Liver (tissue), 9 donors: ENCODE measurements around the gene GRIN2A. TPM values are rescaled to one million over a fixed set of nuclear protein-coding genes. Genes with fewer than 3 reads are reported as not detected.

Experiments used
- DNase-seq: peaks from one replicate; pipeline ENCODE4 v3.0.0-alpha.2; 2017; ENCODE audit warnings: low spot score
- H3K27ac ChIP-seq, 2 donors: one replicate each; pipeline ENCODE4 v1.7.0; 2013; ENCODE audit warnings: inconsistent platforms in 2 of 2, low read length in 2 of 2, control low read depth in 1 of 2, low read depth in 1 of 2, mild to moderate bottlenecking in 1 of 2
- H3K27me3 ChIP-seq, 4 donors: one replicate each; pipeline versions ENCODE4 v1.6.1 to v1.7.0; 2013; ENCODE audit warnings: low read length in 3 of 4, inconsistent platforms in 1 of 4, mild to moderate bottlenecking in 1 of 4, moderate library complexity in 1 of 4; ENCODE audit not compliant: control insufficient read depth in 4 of 4, insufficient read depth in 4 of 4
- H3K36me3 ChIP-seq, 4 donors: one replicate each; pipeline versions ENCODE4 v1.6.1 to v1.7.0; 2013; ENCODE audit warnings: low read length in 3 of 4, mild to moderate bottlenecking in 3 of 4, low read depth in 1 of 4, moderate library complexity in 1 of 4; ENCODE audit not compliant: control insufficient read depth in 4 of 4, insufficient read depth in 3 of 4
- H3K4me1 ChIP-seq, 4 donors: one replicate each; pipeline versions ENCODE4 v1.6.1 to v1.7.0; 2013; ENCODE audit warnings: low read length in 3 of 4, mild to moderate bottlenecking in 3 of 4, moderate library complexity in 1 of 4; ENCODE audit not compliant: control insufficient read depth in 4 of 4, insufficient read depth in 4 of 4
- H3K4me3 ChIP-seq, 3 donors: one replicate each; pipeline versions ENCODE4 v1.6.1 to v1.7.0; 2013; ENCODE audit warnings: low read length in 3 of 3, control low read depth in 1 of 3, low read depth in 1 of 3, mild to moderate bottlenecking in 1 of 3
- H3K9ac ChIP-seq, 2 donors: one replicate each; pipeline ENCODE4 v1.7.0; 2013; ENCODE audit warnings: low read length in 2 of 2, mild to moderate bottlenecking in 2 of 2, moderate library complexity in 2 of 2, control low read depth in 1 of 2, low read depth in 1 of 2
- H3K9me3 ChIP-seq, 4 donors: one replicate each; pipeline versions ENCODE4 v1.6.1 to v1.7.0; 2013; ENCODE audit warnings: low read length in 3 of 4; ENCODE audit not compliant: control insufficient read depth in 4 of 4
- EGR1 ChIP-seq, 2 donors: IDR thresholded peaks; 2 replicates each; pipeline ENCODE4 v1.6.1; 2016 to 2018; ENCODE audit warnings: antibody characterized with exemption in 2 of 2, low read depth in 2 of 2
- FOXA1 ChIP-seq: IDR thresholded peaks from 2 replicates; pipeline ENCODE4 v1.6.1; 2016; ENCODE audit warnings: antibody characterized with exemption
- FOXA2 ChIP-seq: IDR thresholded peaks from 2 replicates; pipeline ENCODE4 v1.6.1; 2016; ENCODE audit warnings: antibody characterized with exemption
- GABPA ChIP-seq, 2 donors: IDR thresholded peaks in 1 of 2; conservative IDR thresholded peaks in 1 of 2; 2 replicates each; pipeline ENCODE4 v1.6.1; 2016; ENCODE audit warnings: antibody characterized with exemption in 2 of 2, mild to moderate bottlenecking in 1 of 2, moderate library complexity in 1 of 2
- HNF4G ChIP-seq: IDR thresholded peaks from 2 replicates; pipeline ENCODE4 v1.6.1; 2016; ENCODE audit warnings: antibody characterized with exemption
- JUND ChIP-seq, 2 donors: IDR thresholded peaks; 2 replicates each; pipeline ENCODE4 v1.6.1; 2016; ENCODE audit warnings: antibody characterized with exemption in 2 of 2
- NR2F2 ChIP-seq: IDR thresholded peaks from 2 replicates; pipeline ENCODE4 v1.6.1; 2016; ENCODE audit warnings: antibody characterized with exemption
- RAD21 ChIP-seq, 2 donors: IDR thresholded peaks; 2 replicates each; pipeline ENCODE4 v1.6.1; 2016; ENCODE audit warnings: antibody characterized with exemption in 2 of 2, mild to moderate bottlenecking in 2 of 2
- RXRA ChIP-seq, 2 donors: IDR thresholded peaks; 2 replicates each; pipeline ENCODE4 v1.6.1; 2017 to 2018; ENCODE audit warnings: antibody characterized with exemption in 2 of 2, mild to moderate bottlenecking in 1 of 2
- SP1 ChIP-seq: IDR thresholded peaks from 2 replicates; pipeline ENCODE4 v1.6.1; 2018; ENCODE audit warnings: antibody characterized with exemption, mild to moderate bottlenecking
- TAF1 ChIP-seq: conservative IDR thresholded peaks from 2 replicates; pipeline ENCODE4 v1.6.1; 2016; ENCODE audit warnings: antibody characterized with exemption, mild to moderate bottlenecking
- YY1 ChIP-seq: IDR thresholded peaks from 2 replicates; pipeline ENCODE4 v1.6.1; 2016; ENCODE audit warnings: antibody characterized with exemption, mild to moderate bottlenecking
- WGBS: extraction: QIAGEN DNeasy Blood & Tissue Kit; methylation state at CpG from one replicate; pipeline ENCODE4 v1.1.7; 2013; 5-methylcytosine and 5-hydroxymethylcytosine counted together
- polyA plus RNA-seq, 2 donors: library from polyadenylated mRNA; stranded (reverse) in 1 of 2; unstranded in 1 of 2; fragments of 200-250 nt in 1 of 2; fragments of >200 nt in 1 of 2; fragmentation: Nextera tagmentation in 1 of 2; extraction: Ambion mirVana in 1 of 2; gene quantifications; one replicate each; pipeline versions ENCODE4 v1.2.1 to v1.2.3, GENCODE V29; 2013 to 2015
- total RNA-seq, 2 donors: library from RNA; depleted of rRNA; stranded (reverse); fragments of >200 nt; gene quantifications; one replicate each; pipeline ENCODE4 v1.2.3, GENCODE V29; 2014
- TF ChIP-seq, protein P1 (sequence below): IDR thresholded peaks from 2 replicates; pipeline ENCODE4 v1.6.1; 2016; ENCODE audit warnings: antibody characterized with exemption
- TF ChIP-seq, protein P2 (sequence below): fragments of 150-350 bp; IDR thresholded peaks from 2 replicates; pipeline ENCODE4 v1.5.1; 2017; ENCODE audit warnings: improper control_type of control experiment, low read depth, low read length; ENCODE audit not compliant: missing input control
- TF ChIP-seq, protein P3 (sequence below): IDR thresholded peaks from 2 replicates; pipeline ENCODE4 v1.6.1; 2016; ENCODE audit warnings: antibody characterized with exemption, mild to moderate bottlenecking
- TF ChIP-seq, protein P4 (sequence below): IDR thresholded peaks from 2 replicates; pipeline ENCODE4 v1.6.1; 2016; ENCODE audit warnings: antibody characterized with exemption
- TF ChIP-seq, protein P5 (sequence below): IDR thresholded peaks from 2 replicates; pipeline ENCODE4 v1.6.1; 2016; ENCODE audit warnings: antibody characterized with exemption
- donor health status: healthy.
- donor health status: healthy.
- donor health status: healthy.
- donor health status: healthy.
- donor health status: healthy.

The GRIN2A gene
- total and polyA plus RNA-seq, 4 donors: under 0.01 to 0.08 (median 0.07) TPM; not detected in 1

DNA sequence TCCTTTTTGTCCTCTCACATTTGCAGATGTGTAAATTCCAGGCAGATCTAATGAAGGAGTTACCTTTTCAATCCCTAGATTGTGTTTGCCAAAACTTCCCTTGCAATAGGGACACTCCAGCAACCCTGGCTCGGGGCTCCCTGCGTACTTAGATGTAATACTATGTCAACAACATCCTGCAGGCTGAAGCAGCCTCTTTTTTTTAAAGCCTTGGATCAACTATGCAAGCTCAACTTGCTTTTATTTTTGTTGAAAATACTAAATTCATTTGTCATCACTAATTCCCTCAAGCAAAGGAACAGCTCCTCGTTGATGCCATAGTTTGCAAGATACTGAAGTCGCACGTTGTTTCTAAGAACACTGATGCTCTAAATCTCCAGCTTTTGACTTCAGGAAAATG lies 59.1 kb downstream of the GRIN2A start (continued):
- TF ChIP-seq, protein P1, sequence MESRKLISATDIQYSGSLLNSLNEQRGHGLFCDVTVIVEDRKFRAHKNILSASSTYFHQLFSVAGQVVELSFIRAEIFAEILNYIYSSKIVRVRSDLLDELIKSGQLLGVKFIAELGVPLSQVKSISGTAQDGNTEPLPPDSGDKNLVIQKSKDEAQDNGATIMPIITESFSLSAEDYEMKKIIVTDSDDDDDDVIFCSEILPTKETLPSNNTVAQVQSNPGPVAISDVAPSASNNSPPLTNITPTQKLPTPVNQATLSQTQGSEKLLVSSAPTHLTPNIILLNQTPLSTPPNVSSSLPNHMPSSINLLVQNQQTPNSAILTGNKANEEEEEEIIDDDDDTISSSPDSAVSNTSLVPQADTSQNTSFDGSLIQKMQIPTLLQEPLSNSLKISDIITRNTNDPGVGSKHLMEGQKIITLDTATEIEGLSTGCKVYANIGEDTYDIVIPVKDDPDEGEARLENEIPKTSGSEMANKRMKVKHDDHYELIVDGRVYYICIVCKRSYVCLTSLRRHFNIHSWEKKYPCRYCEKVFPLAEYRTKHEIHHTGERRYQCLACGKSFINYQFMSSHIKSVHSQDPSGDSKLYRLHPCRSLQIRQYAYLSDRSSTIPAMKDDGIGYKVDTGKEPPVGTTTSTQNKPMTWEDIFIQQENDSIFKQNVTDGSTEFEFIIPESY: no peak

DNA sequence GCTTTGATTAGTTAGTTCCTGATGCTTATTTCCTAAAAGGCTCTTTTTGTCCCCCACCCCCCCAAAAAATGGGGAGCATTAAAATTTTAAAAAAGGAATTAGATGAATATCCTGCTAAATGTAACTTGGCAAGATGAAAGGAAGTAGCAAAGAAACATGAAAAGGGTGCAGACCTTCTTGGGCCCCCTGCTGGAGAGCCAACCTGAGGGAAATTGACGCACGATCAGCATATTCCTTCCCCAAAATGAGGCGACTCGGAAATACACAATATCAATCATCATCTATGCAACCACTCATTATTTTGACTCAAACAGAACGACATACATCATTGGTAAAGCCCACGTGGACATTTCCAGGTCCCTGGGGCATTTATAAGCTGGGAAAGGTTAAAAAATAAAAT lies 59.7 kb downstream of the GRIN2A start:
- Histone ChIP-seq H3K27me3 (peaks cover 0 to 5% (median 1%) of the 10 kb centered on the region in 4 donors), H3K4me1 (no peaks in the 10 kb centered on the region), H3K9me3 (peaks cover 0 to 3% (median 0%) of the 10 kb centered on the region in 4 donors), H3K27ac (no peak overlapping the region), H3K9ac (no peak overlapping the region), H3K36me3 (no peaks in the 10 kb centered on the region), H3K4me3 (no peak overlapping the region)
- no peak for DNase-seq
- no peak for TF ChIP-seq GABPA (IDR thresholded peaks at IDR 0.05 in 1 of 2, conservative IDR thresholded peaks at IDR 0.05 in 1 of 2)
- TF ChIP-seq, protein P2, sequence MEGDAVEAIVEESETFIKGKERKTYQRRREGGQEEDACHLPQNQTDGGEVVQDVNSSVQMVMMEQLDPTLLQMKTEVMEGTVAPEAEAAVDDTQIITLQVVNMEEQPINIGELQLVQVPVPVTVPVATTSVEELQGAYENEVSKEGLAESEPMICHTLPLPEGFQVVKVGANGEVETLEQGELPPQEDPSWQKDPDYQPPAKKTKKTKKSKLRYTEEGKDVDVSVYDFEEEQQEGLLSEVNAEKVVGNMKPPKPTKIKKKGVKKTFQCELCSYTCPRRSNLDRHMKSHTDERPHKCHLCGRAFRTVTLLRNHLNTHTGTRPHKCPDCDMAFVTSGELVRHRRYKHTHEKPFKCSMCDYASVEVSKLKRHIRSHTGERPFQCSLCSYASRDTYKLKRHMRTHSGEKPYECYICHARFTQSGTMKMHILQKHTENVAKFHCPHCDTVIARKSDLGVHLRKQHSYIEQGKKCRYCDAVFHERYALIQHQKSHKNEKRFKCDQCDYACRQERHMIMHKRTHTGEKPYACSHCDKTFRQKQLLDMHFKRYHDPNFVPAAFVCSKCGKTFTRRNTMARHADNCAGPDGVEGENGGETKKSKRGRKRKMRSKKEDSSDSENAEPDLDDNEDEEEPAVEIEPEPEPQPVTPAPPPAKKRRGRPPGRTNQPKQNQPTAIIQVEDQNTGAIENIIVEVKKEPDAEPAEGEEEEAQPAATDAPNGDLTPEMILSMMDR: no peak
- TF ChIP-seq YY1: no peak
- no peak for TF ChIP-seq JUND (IDR thresholded peaks at IDR 0.05)
- no peak for TF ChIP-seq RXRA (IDR thresholded peaks at IDR 0.05)
- TF ChIP-seq SP1: no peak
- TF ChIP-seq EGR1 (IDR thresholded peaks at IDR 0.05; ENCODE audit: low read depth in 2 of 2): no peak
- no peak for TF ChIP-seq RAD21 (IDR thresholded peaks at IDR 0.05)
- TF ChIP-seq NR2F2: no peak
- TF ChIP-seq, protein P3, sequence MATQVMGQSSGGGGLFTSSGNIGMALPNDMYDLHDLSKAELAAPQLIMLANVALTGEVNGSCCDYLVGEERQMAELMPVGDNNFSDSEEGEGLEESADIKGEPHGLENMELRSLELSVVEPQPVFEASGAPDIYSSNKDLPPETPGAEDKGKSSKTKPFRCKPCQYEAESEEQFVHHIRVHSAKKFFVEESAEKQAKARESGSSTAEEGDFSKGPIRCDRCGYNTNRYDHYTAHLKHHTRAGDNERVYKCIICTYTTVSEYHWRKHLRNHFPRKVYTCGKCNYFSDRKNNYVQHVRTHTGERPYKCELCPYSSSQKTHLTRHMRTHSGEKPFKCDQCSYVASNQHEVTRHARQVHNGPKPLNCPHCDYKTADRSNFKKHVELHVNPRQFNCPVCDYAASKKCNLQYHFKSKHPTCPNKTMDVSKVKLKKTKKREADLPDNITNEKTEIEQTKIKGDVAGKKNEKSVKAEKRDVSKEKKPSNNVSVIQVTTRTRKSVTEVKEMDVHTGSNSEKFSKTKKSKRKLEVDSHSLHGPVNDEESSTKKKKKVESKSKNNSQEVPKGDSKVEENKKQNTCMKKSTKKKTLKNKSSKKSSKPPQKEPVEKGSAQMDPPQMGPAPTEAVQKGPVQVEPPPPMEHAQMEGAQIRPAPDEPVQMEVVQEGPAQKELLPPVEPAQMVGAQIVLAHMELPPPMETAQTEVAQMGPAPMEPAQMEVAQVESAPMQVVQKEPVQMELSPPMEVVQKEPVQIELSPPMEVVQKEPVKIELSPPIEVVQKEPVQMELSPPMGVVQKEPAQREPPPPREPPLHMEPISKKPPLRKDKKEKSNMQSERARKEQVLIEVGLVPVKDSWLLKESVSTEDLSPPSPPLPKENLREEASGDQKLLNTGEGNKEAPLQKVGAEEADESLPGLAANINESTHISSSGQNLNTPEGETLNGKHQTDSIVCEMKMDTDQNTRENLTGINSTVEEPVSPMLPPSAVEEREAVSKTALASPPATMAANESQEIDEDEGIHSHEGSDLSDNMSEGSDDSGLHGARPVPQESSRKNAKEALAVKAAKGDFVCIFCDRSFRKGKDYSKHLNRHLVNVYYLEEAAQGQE: no peak
- TF ChIP-seq, protein P4, sequence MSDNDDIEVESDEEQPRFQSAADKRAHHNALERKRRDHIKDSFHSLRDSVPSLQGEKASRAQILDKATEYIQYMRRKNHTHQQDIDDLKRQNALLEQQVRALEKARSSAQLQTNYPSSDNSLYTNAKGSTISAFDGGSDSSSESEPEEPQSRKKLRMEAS: no peak
- TF ChIP-seq TAF1: no peak
- WGBS: 23% methylated on average over 6 of the region's 6 CpGs

DNA sequence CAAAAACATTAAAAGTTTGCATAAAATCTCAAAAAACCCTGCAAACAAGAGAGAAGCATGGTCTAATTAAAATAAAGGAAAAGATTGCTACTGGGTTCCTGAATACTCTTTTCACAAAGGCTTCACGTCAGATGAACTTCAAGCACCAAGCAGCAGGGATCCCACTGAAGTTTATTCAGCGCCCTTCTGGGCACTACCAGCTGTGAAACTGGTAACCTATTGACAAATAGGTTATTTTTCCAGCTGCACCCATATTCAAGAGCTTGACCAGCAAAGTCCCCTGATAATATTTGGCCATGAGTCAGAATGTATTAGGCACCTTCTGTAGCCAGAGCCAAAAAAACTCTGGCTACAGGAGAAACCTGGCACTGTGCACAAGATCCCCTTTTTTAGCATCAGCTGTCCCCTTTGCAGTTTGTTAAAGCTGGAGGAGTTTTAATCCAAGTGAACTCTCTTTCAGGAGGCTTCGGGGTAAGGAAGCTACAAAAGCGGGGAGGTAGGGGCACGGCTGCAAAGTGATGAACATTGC lies 60.3 kb downstream of the GRIN2A start:
- H3K27ac ChIP-seq: no peak overlapping the region
- H3K9me3 ChIP-seq: peaks cover 0 to 3% (median 0%) of the 10 kb centered on the region in 4 donors
- peaks cover 0 to 5% (median 1%) of the 10 kb centered on the region in 4 donors for H3K27me3 ChIP-seq
- no peak overlapping the region for H3K9ac ChIP-seq
- TF ChIP-seq SP1: no peak
- TF ChIP-seq RAD21 (IDR thresholded peaks at IDR 0.05): no peak
- no peak for TF ChIP-seq FOXA1
- TF ChIP-seq JUND (IDR thresholded peaks at IDR 0.05): no peak
- TF ChIP-seq, protein P5, sequence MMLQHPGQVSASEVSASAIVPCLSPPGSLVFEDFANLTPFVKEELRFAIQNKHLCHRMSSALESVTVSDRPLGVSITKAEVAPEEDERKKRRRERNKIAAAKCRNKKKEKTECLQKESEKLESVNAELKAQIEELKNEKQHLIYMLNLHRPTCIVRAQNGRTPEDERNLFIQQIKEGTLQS: no peak
- no peak for TF ChIP-seq RXRA (IDR thresholded peaks at IDR 0.05)
- TF ChIP-seq FOXA2: no peak
- no peak for TF ChIP-seq YY1
- TF ChIP-seq TAF1: no peak
- no peak for TF ChIP-seq NR2F2
- no peak for TF ChIP-seq HNF4G
- TF ChIP-seq, protein P3: no peak
- TF ChIP-seq, protein P4: no peak
- no peak for DNase-seq
- no peak overlapping the region for H3K4me3 ChIP-seq
- H3K36me3 ChIP-seq: no peaks in the 10 kb centered on the region
- WGBS: 57% methylated on average over 5 of the region's 5 CpGs
- H3K4me1 ChIP-seq: no peaks in the 10 kb centered on the region
